NK-92 treated with Interleukin-12 subunit alpha and Interleukin-12 subunit beta, amount 100 ng/mL, for 24 hours (cell line): ENCODE results near the gene SLCO3A1.
A peak's percentile ranks its signal among the peaks of the same experiment; 100 is the strongest.

Experiments used
- DNase-seq: peaks from one replicate; lab custom pipeline; 2025; lab: John Stamatoyannopoulos, UW

Gene SLCO3A1

GRCh38 chr15:91853511-91853947 lies at the start of gene SLCO3A1:
Gene SLCO3A1 (plus strand): TSS chr15:91853708.
- no peak for DNase-seq

GRCh38 chr15:91807122-91807521 lies 46.4 kb upstream of the SLCO3A1 start:
- DNase-seq = no peak

- DNase-seq = no peak
Observed at GRCh38 chr15:91813924-91814323, 39.6 kb upstream of the SLCO3A1 start.

- no peak for DNase-seq
Observed at GRCh38 chr15:91816942-91817341, 36.6 kb upstream of the SLCO3A1 start.

- no peak for DNase-seq
Observed at GRCh38 chr15:91821458-91821857, 32.0 kb upstream of the SLCO3A1 start.

- DNase-seq = no peak
Observed at GRCh38 chr15:91824256-91824655, 29.3 kb upstream of the SLCO3A1 start.

GRCh38 chr15:91826443-91826842 lies 27.1 kb upstream of the SLCO3A1 start:
- DNase-seq = no peak

- no peak for DNase-seq
Observed at GRCh38 chr15:91833056-91833455, 20.5 kb upstream of the SLCO3A1 start.

- no peak for DNase-seq
Observed at GRCh38 chr15:91839867-91840266, 13.6 kb upstream of the SLCO3A1 start.

GRCh38 chr15:91841861-91842260 lies 11.6 kb upstream of the SLCO3A1 start:
- no peak for DNase-seq

GRCh38 chr15:91844341-91844740 lies 9.2 kb upstream of the SLCO3A1 start:
- DNase-seq = no peak

GRCh38 chr15:91844928-91845327 lies 8.6 kb upstream of the SLCO3A1 start:
- no peak for DNase-seq

GRCh38 chr15:91845720-91846119 lies 7.8 kb upstream of the SLCO3A1 start:
- no peak for DNase-seq

GRCh38 chr15:91849180-91849579 lies 4.3 kb upstream of the SLCO3A1 start:
- DNase-seq = no peak

- DNase-seq = no peak
Observed at GRCh38 chr15:91849749-91850161, 3.8 kb upstream of the SLCO3A1 start.

- DNase-seq = no peak
Observed at GRCh38 chr15:91852741-91853510, 582 bp upstream of the SLCO3A1 start.

- no peak for DNase-seq
Observed at GRCh38 chr15:91853948-91854638, 585 bp downstream of the SLCO3A1 start.

GRCh38 chr15:91854639-91854990 lies 1.1 kb downstream of the SLCO3A1 start:
- DNase-seq = no peak

- DNase-seq = no peak
Observed at GRCh38 chr15:91855241-91855640, 1.7 kb downstream of the SLCO3A1 start.

GRCh38 chr15:91855684-91856489 lies 2.4 kb downstream of the SLCO3A1 start:
- DNase-seq = no peak

GRCh38 chr15:91857224-91857585 lies 3.7 kb downstream of the SLCO3A1 start:
- DNase-seq = no peak

- peak; percentile 23 for DNase-seq
Observed at GRCh38 chr15:91857772-91858171, 4.3 kb downstream of the SLCO3A1 start.

GRCh38 chr15:91860498-91860897 lies 7.0 kb downstream of the SLCO3A1 start:
- DNase-seq = no peak
